ENCODE results near the gene TGFB1. TPM values are rescaled to one million over a fixed set of nuclear protein-coding genes. Genes with fewer than 3 reads are reported as not detected.

The TGFB1 gene
- total and polyA plus RNA-seq, 2 of the 13 experiments (the other 11 are each of a cell fraction or from before 2014, with no cell fraction given): 4.1 to 5.4 TPM

DNA sequence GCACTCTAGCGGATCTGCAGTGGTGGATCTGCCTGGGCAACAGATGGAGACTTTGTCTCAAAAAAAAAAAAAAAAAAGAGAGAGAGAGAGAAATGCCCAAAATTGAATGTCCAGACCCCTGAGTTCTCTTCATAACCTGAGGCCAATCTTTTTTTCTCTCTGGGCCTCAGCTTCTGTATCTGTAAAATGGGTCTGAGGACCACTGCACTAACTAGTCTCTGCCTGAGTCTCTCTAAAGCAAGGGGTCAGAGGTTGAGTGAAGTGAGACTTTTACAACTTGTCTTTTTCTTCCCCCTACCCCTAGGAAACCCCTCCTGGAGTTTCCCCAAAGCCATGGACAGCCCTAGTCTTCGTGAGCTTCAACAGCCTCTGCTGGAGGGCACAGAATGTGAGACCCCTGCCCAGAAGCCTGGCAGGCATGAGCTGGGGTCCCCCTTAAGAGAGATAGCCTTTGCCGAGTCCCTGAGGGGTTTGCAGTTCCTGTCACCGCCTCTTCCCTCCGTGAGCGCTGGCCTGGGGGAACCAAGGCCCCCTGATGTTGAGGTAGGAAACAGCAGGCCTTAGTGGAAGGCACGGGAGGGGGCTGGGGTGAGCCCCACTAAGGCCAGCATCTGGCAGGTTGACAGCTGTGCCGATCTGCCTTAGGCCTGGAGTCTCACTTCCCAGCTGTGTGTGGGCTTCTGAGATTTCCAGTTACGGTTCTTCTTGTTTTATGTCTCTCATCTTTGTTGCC, 24.4 kb upstream of the TGFB1 start (continued):
- TF ChIP-seq ZNF318 (CRISPR knock-in tag; IDR thresholded peaks at IDR 0.05) (no peak), PATZ1 (CRISPR knock-in tag; IDR thresholded peaks at IDR 0.05) (peak; percentile 68), ZNF629 (CRISPR knock-in tag; conservative IDR thresholded peaks at IDR 0.05) (peak; percentile 84), ZNF138 (CRISPR knock-in tag; IDR thresholded peaks at IDR 0.05; ENCODE audit: low read depth) (no peak), RXRA (CRISPR knock-in tag; IDR thresholded peaks at IDR 0.05) (0 out of 2 replicates have a peak, but pooled peaks have one; percentile 23), ZBTB33 (CRISPR knock-in tag; IDR thresholded peaks at IDR 0.05) (0 out of 2 replicates have a peak, but pooled peaks have one; percentile 25), ZNF83 (CRISPR knock-in tag; IDR thresholded peaks at IDR 0.05; ENCODE audit: borderline replicate concordance) (no peak), XRCC5 (optimal IDR thresholded peaks at IDR 0.05; ENCODE audit: low read length) (peak; percentile 61), HES4 (CRISPR knock-in tag; IDR thresholded peaks at IDR 0.05; ENCODE audit: borderline replicate concordance) (no peak), TSC22D2 (CRISPR knock-in tag; IDR thresholded peaks at IDR 0.05; ENCODE audit: borderline replicate concordance) (no peak)

All from HepG2 (cell line).